NCI-H1694 treated with DMSO at 0.1 percent for 48 hours (cell line): ENCODE results near the gene CDH23.

ENCODE experiments used
- DNase-seq: peaks from one replicate; lab custom pipeline; 2025; lab: John Stamatoyannopoulos, UW

CDH23 gene

DNA sequence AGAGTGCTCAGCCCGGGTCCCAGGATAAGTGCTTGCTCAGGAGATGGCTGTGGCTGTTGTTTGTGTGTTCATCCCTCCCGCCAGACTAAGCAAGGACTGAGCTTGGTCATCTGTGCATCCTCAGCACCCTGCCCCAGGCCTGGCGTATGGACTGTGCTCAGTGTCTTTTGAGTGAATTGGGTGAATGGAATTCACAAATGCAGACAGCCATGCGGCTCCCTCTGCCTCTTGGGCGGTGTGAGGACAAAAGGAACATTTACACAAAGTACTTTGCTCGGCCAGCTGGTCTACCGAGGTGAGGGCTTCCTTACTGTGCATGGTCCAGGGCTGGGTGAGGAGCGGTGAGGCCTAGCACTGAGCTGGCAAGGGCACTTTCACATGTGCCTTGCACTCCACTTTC is 120.2 kb downstream of the CDH23 start:
- no peak for DNase-seq

DNA sequence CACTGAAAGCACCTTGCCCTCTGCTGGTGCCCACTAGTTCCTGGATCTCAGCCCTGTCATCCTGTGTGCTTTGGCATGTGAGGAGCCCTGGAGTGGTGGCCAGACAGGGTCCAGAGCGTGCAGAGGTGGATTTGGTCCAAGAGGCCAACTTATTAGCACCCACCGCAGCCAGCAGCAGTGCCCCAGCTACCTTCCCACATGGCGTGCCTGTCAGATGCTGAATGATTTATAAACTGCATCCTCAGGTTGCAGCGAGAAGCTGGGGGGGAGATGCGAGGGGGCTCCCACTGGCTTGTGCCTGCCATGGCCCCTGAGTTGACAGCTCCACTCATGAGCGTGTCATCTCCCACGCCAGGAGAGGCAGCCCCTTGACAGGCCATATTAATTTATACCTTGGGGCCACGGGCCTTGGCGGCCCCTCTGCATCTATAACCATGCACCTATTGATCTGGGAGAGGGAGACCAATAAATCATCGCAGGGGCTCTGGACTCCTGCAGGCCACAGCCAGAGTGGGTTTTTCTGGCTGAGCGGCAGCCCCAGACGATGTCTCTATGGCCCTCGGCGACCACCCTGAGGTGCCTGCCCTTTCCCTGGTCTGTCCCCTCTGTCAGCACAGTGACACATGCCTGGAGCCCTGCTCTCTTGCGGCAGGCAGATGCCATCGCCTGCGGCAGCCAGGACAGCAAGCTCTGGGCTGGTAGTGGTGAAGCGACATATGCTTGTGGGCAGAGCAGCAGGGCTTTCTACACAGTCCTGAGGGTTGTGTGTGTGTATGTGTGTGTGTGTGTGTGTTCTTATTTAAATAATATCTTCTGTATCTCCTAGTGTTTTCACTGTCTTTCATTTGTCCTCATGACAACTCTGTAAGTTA is 120.8 kb downstream of the CDH23 start:
- peak; percentile 70 for DNase-seq

DNA sequence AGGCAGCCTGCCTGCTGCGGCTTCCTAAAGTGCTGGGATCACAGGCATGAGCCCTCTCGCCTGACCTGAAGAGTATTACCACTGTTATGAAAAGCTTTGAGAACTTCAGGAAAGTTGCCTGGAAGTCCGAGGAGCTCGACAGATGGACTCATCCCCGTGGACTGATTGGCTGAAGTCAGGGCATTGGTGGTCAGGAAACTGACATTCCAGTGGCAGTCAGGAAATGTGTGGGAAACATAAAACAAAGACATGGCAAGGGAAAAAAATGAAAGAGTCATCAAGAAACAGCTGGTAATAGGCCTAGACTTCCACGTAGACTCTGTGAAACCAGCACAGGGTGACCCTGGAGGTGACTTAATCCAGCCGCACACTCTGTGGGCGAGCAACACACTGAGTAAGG is 123.3 kb downstream of the CDH23 start:
- DNase-seq, result no peak

DNA sequence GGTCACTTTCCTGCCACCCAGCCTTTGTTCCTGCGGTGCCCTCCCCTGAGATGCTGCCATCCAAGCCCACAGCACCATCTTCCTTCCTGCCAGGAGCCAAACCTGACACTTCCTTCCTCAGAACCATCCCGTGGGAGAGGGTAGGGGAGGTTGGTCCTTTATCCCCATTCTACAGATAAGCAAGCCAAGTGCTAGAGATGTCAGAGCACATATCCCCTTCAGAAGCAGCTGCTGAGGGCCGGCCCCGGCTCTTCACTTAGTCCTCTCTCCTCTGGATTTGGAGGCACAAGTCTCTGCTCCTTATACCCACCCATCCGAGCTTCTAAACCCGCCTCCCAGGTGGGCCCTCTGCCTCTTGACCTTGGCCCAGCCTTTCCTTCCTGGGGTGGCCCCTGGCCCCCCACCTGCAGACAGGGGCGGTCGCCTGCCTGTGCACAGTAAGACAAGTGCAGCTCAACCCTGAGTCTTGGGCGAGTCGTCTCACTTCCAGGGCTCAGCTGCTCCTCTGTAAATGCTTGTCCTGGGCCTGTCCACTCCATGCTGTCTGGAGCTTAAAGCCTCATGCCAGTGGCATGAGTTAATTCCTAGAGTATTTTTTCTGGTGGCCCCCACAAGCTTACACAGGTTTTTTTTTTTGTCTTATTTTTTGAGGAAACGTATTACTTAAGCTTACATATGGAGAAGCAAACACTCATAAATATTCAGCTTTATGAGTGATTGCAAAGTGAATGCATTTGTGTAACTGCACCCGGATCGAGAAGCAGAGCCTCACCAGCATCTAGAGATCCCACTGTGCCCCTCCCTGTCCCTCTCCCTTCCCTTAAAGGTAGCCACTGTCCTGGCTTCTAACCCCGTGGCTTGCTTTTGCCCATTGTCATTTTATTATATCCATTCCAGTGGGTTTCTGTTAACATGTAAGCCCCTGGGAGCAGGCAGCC is 125.1 kb downstream of the CDH23 start:
- DNase-seq, result no peak

DNA sequence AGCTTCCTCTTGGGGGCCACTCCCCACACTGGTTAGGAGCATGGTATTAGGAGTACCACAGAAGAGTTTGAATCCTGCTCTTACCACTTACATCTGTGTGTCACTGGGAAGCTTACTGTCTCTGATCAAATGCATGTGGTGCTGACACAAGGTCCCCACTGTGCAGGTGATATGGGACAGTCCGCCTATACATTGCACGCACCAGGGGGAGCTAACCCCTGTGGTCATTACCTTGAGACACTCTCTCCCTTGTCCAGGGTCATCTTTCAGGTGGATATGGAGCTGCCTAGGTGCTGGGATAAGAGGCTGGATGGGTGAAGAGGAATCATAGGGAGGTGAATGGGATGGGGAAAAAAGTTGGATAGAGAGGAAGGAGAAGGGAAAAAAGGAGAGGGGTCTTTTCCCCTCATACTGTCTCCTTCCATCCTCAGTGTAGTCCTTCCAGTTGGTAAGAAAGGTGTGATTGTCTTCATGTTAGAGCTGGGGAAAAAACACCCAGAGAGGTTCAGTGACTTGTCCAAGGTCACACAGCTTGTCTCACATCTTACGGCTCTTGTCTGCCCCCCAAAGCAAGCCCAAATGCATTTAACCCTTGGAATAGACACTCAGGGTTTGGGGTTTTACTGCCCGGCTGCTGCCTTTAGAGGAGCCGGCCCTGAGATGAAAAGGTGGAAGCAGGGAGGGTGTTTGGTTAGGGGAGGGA is 125.9 kb downstream of the CDH23 start:
- DNase-seq, result no peak

DNA sequence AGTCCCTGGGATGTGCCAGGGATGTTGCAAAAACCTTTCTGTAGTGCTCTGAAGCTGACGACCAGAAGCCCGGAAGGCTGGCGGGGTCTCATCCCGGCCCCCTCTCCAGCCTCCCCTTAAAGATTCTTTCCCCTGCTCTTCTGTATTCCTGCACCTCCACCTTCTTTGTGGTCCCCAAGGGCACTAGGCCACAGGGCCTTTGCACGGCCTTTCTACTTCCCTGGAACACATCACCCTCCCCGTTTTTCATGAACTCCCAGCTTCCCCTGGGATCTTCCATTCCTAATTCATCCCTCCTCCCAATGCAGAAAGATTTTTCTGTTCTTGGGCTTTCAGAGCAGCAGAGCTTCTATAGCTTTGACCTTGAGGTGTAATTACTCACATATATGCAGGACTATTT is 127.0 kb downstream of the CDH23 start:
- no peak for DNase-seq

DNA sequence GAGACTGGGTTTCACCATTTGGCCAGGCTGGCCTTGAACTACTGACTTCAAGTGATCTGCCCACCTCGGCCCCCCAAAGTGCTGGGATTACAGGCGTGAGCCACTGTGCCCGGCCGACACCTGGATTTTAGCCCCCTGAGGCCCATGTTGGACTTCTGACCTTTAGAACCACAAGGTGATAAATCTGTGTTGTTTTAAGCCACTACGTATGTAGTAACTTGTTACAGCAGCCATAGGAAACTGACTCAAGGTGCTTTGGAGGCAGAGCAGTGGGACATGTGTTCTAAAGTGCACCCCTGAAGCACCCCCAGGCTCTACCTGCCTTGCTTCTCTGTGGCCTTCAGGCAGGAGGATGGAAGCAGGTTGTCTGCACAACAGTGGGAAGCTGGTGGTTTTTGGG is 128.4 kb downstream of the CDH23 start:
- no peak for DNase-seq

DNA sequence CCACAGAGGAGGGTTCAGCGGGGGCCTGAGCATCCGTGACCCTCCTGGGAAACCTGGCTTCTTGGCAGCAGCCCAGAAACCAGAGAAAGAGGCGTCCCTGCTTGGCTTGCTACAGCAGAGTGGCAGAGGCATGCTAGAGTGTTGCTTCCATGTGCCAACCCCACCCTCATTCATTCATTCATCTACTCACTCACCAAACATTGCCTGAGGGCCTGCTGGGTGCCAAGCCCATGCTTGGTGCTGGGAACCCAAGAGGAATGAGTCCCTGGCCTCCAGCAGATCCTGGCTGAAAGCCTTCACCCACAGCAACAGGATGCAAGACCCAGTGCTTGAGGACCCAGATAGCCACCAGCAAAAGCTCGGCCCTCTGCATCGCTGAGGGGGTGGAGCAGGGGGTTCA is 129.0 kb downstream of the CDH23 start:
- no peak for DNase-seq

DNA sequence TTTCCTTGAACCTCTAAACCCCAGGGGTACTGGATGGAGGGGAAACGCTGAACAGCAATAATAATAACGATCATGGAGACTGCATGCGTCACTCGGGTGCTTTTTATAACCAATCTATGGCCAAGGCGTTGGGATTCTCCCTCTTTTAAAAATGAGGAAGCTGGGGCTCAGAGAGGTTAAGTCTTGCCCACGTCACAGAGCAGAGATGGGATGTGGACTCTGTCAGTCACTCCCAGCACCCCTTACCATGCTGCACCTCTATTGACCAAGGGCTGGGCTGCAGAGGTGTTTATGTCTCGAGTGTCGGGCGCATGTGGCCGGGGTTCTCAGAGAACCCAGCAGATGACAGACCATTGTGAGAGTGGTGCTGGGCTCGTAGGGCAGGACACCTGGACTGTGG is 129.9 kb downstream of the CDH23 start:
- no peak for DNase-seq

DNA sequence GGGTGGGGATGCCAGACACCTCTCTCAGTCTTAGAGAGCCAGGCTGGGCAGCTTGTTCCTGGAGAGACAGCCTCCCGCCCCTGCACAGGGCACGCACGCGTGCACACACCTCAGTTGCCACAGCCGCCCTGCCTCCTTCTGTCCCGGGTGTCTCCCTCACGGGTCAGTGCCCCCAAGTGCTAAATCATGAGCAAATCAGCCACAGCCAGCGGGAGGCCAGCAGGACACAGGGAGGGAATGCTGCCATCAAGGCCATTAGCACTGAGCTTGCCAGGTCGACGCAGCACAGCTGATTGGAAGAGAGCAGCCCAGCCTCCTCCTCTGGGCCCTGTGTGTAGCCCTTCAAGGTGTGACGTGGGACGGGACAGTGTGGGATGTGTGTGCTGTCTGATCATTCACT is 130.4 kb downstream of the CDH23 start:
- DNase-seq, result no peak

DNA sequence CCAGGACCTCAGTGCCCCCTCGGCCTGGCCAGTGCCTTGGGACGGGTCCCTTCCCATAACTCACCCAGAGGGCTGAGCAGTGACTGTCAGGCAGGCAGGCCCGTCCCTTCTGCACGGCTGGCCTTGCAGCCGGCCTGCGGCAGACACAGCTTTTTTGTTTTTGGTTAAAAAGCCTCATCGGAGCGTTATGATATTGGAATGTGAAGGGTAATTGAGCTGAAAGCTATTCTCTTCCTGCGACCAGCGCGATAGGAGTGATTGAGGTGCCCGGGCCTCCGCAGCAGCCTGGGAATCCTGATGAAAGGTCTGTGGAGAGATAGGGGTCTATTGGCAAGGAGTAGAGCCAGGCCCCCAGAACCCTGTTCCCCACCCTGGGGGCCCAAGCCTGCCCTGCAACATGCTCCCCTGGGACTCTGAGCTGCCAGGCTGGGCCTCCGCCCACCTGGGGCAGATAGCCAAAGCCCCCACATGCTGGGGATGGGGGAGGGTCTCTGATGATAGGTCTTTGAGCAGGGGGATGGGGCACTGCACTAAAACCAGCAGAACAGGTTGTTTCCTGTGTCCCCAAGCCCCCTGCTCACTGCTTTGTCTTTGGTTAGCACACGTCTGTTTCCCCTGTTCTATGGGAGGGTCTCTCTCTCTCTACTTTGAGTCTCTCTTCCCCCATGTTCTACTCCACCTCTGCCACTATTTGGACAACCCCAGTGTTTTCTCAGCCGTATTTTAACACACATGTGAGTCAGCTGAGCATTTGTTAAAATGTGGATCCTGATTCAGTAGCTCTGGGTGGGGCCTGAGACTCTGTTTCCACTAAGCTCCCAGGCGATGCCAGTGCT is 131.9 kb downstream of the CDH23 start:
- peak; percentile 44 for DNase-seq

DNA sequence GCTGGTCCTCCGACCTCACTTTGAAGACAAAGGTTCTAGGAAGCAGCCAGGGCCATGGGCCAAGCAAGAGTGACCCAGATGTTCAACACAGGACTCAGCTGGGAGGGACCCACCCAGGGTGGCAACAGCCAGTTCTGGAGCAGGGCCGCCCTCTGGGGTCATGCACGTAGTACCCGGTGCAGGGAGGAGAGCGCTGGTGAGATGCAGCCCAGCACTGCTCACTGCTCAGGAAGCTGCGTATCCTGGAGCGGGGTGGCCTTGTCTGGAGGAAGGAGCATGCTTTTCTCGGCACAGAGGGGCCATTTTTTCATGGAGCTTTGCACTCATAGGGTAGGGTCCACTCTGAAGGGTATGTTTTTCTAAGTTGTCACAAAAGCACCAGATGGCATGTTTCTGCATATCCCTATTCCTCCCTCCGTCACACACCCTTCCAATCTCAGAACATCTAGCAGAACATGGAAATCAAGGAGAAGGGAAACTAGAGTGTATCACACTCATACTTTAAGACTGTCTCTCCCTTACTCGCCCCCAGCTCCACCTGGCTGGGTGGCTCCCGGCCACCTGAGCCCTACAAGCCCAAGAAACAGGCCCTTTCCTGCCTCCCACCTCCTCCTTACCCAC is 132.6 kb downstream of the CDH23 start:
- no peak for DNase-seq

DNA sequence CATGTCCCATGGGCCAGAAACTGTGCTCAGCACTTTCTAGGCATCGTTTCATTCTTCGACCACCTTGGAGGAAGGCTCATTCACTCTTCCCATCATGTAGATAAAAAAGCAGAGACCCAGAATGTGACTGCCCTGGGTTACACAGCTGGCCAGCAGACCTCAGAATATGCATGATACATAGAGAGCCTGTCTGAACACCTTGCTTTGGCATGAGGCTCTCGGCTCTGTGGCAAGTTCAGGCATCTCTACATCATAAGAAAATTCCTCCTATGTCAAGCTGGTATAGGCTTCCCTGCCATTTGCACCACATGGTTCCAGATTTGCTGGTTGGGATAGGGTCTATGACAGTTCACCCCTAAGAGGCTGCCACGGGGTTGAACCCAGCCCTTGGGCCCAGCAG is 134.1 kb downstream of the CDH23 start:
- DNase-seq, result no peak

DNA sequence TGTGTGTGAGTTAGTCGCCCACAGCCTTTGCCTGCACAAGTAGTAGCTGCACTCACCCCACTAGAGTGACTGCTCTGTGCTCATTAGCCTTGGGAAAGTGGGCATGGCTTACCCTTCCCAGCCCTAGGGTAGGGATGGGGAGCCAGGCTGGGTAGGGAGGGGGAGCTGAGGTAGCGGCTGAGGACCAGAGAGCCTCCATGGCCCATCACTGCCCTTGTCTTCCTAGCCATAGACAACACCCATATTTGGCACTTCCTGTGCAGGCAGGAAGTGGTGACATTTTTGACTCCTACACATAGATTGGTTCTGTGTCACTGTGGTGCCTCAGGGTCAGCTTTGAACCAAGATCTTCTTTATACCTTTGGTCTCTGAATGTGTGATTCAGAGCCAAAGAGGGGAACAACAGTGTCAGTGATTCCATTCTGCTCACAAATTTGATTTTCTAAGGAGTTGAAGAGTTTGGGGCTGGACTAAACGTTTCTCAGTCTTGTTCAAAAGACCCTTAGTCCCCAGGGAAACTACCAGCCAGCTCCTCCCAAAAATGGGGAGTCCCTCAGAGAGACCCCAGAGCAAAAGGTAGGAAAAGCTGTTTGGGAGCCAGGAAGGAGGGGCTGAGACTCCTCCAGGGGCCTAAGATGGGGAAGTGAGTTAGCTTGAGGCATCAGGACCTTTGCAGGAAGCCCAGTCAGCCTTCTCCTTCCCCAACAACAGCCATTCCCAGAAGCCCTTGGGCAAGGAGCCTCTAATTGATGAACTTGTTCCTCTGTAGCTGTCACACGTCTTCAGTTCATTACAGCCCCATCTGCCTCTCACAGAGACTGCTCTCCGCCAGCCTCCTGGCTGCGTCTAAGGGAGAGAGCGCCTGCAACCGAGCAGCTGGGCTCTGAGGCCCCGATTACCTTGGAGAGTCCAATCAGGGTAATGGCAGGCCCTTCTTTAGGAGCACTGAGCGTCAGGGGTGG is 135.0 kb downstream of the CDH23 start:
- peak; percentile 37 for DNase-seq

DNA sequence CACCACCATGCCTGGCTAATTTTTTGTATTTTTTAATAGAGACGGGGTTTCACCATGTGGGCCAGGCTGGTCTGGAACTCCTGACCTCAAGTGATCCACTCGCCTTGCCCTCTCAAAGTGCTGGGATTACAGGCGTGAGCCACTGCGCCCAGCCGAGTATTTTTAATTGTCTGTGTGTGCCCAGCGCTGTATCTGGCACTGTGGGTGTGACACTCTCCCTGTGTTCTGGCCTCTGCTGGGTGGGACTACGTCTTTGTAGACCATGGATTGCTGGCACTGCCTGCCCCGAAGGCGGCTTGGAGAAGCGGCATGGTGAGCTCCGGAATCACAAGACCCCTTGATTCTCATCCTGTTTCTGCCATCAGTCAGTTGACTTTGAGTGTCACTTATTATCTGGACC is 136.2 kb downstream of the CDH23 start:
- no peak for DNase-seq

DNA sequence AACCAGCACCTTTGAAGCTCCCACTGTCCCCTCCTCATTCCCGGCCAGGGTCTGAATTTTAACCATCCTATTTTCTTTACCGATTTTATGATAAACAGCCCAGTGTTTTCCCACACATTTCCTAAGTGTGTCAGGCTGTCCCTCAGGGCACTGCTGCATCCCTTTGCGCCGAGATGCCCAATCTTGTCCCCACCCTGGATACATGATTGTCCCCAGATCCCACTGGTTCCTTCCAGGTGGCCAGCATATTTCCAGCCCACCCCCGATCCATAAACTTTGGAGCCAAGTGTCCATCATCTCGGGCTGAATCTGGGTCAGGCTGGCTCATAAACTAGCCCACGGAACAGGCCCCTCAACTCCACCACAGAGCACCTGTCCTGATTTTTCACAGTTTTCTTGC is 137.2 kb downstream of the CDH23 start:
- DNase-seq, result no peak

DNA sequence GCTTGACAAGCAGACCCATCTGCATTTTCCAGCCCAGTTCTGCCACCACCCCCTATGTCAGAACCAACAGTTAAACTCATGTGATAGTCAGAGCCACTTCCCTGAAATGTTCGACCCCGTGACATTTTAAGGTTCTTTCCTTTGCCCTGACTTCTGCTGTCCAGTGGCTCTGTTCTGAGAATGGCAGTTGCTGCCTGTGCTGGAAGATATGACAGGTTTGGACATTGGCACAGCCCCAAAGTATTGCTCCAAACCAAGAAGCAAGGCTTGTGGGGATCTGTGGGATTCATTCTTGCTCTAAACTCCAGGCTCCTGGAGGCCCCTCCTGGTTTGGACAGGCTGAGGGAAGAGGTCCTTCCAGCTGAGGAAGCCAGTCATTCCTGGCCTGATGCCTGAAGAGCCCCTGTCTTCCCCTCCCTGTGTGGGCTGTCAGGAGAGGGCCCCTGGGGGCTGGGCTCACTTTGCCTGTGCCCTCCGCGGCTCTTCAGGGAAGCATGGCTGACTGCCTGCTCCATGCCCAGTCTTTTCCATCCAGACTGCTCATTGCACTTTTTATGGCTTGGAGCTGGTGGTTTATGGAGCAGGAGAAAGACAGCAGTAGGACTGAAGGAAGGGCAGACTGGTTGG is 138.0 kb downstream of the CDH23 start:
- no peak for DNase-seq

DNA sequence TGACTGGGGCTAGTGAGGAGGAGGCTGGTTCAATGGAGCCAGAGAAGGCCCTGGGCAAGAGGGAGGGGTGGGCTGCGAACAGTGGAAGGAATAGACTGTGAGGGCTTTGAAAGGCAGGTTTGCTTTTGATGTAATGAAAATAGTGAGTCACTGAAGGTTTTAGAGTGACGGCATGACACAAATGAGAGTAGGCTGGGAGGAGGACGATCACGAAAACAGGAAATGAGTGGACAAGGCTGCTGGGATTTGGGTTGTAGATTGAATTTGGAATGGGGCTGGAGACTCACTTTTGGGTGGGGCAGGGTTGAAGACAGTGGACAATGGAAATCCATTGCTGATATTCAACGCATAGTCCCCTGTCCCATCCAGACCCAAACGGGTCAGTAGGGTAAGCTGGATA is 139.6 kb downstream of the CDH23 start:
- no peak for DNase-seq

DNA sequence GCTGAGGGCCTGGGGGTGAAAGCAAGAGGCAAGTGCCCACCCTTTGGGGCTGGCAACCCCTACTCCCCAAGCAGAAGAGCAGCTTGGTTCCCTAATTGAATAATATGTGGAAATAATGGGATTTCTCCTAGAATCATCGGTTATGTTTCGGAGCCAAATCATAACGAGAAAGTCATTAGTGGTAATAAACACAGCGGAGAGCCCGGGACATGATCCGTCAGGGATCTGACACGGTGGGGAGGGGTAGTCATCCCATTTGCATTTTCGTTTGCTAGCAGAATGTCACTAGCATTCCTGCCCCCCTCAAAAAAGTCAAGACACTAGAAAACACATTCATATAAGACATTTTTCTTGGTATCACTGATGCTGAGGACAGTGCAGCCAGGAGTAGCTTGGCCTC is 140.4 kb downstream of the CDH23 start:
- no peak for DNase-seq
